Prostate gland (tissue), 2 donors: Measurements from ENCODE around the gene TM7SF2. TPM values are rescaled to one million over a fixed set of nuclear protein-coding genes. Genes with fewer than 3 reads are reported as not detected.

ENCODE experiments used
- DNase-seq: peaks from one replicate; pipeline ENCODE4 v3.0.0-alpha.2; 2019; ENCODE audit warnings: low spot score
- H3K27ac ChIP-seq, 2 donors: fragments of 200-600 bp; sonication (generic); 2 replicates each; pipeline ENCODE4 v1.5.1; 2017 to 2019
- H3K27me3 ChIP-seq: fragments of 200-600 bp; sonication (generic); replicated peaks from 2 replicates; pipeline ENCODE4 v1.5.1; 2019; ENCODE audit not compliant: insufficient read depth
- H3K36me3 ChIP-seq, 2 donors: fragments of 200-600 bp; sonication (generic); 1 replicate in 1 of 2; 2 replicates in 1 of 2; pipeline versions ENCODE4 v1.5.1 to v1.8.1; 2017 to 2019
- H3K4me1 ChIP-seq: fragments of 200-600 bp; sonication (generic); replicated peaks from 2 replicates; pipeline ENCODE4 v1.5.1; 2019
- H3K4me3 ChIP-seq, 2 donors: fragments of 200-600 bp; sonication (generic); 2 replicates each; pipeline ENCODE4 v1.5.1; 2017 to 2019
- H3K9me3 ChIP-seq: fragments of 200-600 bp; sonication (generic); 2 replicates; pipeline ENCODE4 v1.5.1; 2017
- CTCF ChIP-seq, 4 experiments: fragments of 200-600 bp in 2 of 4; fragments of 450-650 bp in 2 of 4; sonication (generic) in 2 of 4; IDR thresholded peaks; 1 replicate in 3 of 4; 2 replicates in 1 of 4; pipeline ENCODE4 v1.5.1; 2016 to 2019; ENCODE audit warnings: antibody characterized with exemption in 4 of 4, mild to moderate bottlenecking in 2 of 4, moderate library complexity in 2 of 4
- POLR2A ChIP-seq: fragments of 450-650 bp; IDR thresholded peaks from one replicate; pipeline ENCODE4 v1.6.1; 2016; ENCODE audit warnings: antibody characterized with exemption, mild to moderate bottlenecking
- POLR2AphosphoS5 ChIP-seq: sonication (generic); formaldehyde crosslinking; IDR thresholded peaks from one replicate; pipeline ENCODE4 v1.6.1; 2017; ENCODE audit warnings: antibody characterized with exemption
- WGBS: methylation state at CpG from one replicate; pipeline ENCODE4 v1.1.5; 2018; 5-methylcytosine and 5-hydroxymethylcytosine counted together
- intact Hi-C: fragments of 100-400 bp; cut with DNase I; formaldehyde crosslinking; loops from one replicate; pipeline ENCODE4 v1.14.2; 2022
- total RNA-seq, 2 donors: library from RNA; depleted of rRNA; stranded (reverse); fragments of >200 nt; gene quantifications; one replicate each; pipeline ENCODE4 v1.1.0, GENCODE V29; 2016

The TM7SF2 gene
- total RNA-seq, 2 donors from 2014 or later: 73.9 to 185 TPM

- intact Hi-C loops: loop anchor here (5.0 to 10.0 kb wide), 3 partner anchors 37 to 265 kb away; partner anchors contain the start of genes ATG2A, CDCA5 and ZFPL1
- no peak for DNase-seq
- no peak for TF ChIP-seq POLR2AphosphoS5
- TF ChIP-seq POLR2A: no peak
- TF ChIP-seq CTCF (IDR thresholded peaks at IDR 0.05): no peak
- H3K4me3 ChIP-seq: no peak overlapping the region
- H3K27me3 ChIP-seq: no peaks in the 10 kb centered on the region
- no peak overlapping the region for H3K27ac ChIP-seq
- H3K36me3 ChIP-seq: peaks cover 7 to 10% of the 10 kb centered on the region in 2 donors
- H3K9me3 ChIP-seq: no peaks in the 10 kb centered on the region
- peaks cover 23% of the 10 kb centered on the region for H3K4me1 ChIP-seq
These were observed 8.0 kb downstream of the TM7SF2 start for GRCh38 chr11:65119670-65119995.

DNA sequence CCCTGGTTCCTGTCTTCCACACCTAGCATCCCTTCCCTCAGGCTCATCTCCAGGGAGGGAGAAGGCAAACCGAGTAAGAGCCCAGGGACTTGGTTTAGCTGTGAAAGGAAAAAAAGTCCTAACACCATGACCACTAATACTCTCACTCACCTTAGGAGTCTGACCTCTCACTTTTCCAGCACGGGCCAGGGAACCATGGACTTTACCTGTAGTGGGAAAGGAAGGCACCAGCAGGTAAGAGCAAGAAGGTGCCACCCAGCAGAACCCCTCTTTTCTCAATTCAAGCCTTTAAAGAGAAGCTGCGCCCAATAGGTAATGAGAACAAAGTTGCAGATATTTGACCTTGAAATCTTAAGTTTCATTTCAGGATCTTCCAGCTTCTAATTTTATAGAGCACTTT is 9.2 kb downstream of the TM7SF2 start:
- intact Hi-C loops: no loop called here
- H3K36me3 ChIP-seq: peaks cover 12 to 13% of the 10 kb centered on the region in 2 donors
- WGBS: 87% methylated on average over 3 of the region's 3 CpGs

DNA sequence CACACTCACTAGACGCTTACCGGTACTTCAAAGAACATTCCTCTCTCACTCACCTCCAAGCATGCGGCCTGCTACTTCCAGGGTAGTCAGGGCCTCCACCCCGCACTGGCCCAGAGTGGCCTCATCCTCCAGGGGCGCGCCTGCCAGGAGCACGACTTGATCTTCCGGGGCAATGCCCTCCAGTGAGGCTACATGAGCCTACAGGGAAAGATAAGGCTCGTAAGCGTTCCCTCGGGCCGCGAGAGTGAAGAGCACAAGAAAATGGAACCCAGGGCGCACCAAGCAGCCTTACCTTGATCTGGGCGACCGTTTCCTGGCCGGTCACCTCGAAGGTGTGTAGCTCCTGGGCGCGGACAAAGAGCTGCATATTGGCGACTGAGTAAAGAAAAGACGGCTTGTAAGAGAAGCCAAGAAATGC is 9.8 kb downstream of the TM7SF2 start:
- under 1% methylated on average over 22 of the region's 22 CpGs for WGBS
- no peaks in the 10 kb centered on the region for H3K9me3 ChIP-seq
- H3K27me3 ChIP-seq: no peaks in the 10 kb centered on the region
- peak overlapping the region; percentile 90 to 96 for H3K27ac ChIP-seq
- H3K4me3 ChIP-seq: peak overlapping the region; percentile 65 to 79
- intact Hi-C loops: no loop called here
- DNase-seq: no peak
- TF ChIP-seq CTCF (IDR thresholded peaks at IDR 0.05): no peak
- no peak for TF ChIP-seq POLR2AphosphoS5
- TF ChIP-seq POLR2A: no peak
- H3K4me1 ChIP-seq: peaks cover 14% of the 10 kb centered on the region
- H3K36me3 ChIP-seq: peaks cover 15% of the 10 kb centered on the region in 2 donors

More for the DNA sequence above, 9.2 kb downstream of the TM7SF2 start:
- TF ChIP-seq CTCF (IDR thresholded peaks at IDR 0.05) (no peak), POLR2A (no peak), POLR2AphosphoS5 (no peak)
- Histone ChIP-seq H3K4me1 (peaks cover 20% of the 10 kb centered on the region), H3K4me3 (peak overlapping the region; percentile 65 to 79), H3K27me3 (no peaks in the 10 kb centered on the region), H3K27ac (peak overlapping the region; percentile 90 to 96), H3K9me3 (no peaks in the 10 kb centered on the region)
- no peak for DNase-seq

DNA sequence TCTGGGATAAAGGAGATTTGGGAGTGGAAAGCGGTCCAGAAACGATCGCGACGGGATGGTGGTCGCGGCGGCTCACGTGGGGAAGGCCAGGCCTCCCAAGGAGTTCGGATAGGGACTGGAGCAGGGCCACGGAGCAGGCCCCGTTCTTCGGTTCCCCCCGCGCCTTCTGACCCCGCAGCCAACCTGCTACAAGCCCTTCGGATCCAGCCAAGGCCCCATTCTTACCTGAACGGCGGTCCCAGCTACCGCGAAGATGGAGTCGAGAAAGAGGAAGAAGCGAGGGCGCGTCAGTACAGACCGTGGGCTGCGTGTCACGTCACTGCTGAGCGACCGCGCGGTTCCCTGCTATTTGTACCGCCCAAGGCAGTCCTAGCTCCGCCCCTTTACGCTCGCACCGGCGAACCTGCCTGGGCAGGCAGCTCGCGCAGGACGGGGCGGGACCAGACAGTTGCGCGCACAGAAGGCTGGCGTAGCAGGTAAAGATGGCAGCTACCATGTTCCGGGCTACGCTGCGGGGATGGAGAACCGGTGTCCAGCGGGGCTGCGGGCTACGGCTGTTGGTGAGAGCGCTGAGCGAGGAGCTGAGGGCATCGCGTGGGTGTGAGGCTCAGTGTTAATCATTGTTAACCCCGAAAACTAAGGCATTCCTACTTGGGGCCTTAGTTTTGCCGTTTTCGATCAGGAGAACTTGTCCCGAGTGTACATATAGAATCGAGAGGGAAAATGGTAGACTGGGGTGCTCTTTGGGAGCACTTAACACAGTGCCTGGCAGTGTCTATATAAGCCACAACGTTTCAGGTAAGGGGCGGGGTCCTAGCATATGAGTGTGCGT is 10.4 kb downstream of the TM7SF2 start, which contains the start of the genes FAU and MRPL49:
FAU (minus strand) TSS at position 270 of the 832 bp plus-strand sequence. CDS start 321 bp downstream, outside the sequence.
MRPL49 (plus strand) TSS at position 457 of the 832 bp plus-strand sequence; CDS start at position 483, 26 bp downstream.
- peak in 1 of 4 experiments; percentile 18 for TF ChIP-seq CTCF (IDR thresholded peaks at IDR 0.05)
- TF ChIP-seq POLR2AphosphoS5: peak; percentile 100
- peak; percentile 98 for TF ChIP-seq POLR2A
- DNase-seq: peak; percentile 99
- peaks cover 12% of the 10 kb centered on the region for H3K4me1 ChIP-seq
- peak within 1 kb of the TSS; percentile 90 to 96 for H3K27ac ChIP-seq
- peaks cover 15% of the 10 kb centered on the region in 2 donors for H3K36me3 ChIP-seq
- intact Hi-C loops: no loop called here
- H3K4me3 ChIP-seq: peak within 1 kb of the TSS; percentile 65 to 79
- under 1% methylated on average over 64 of the region's 64 CpGs for WGBS
- H3K27me3 ChIP-seq: no peaks in the 10 kb centered on the region
- H3K9me3 ChIP-seq: no peaks in the 10 kb centered on the region
